ENCODE data around the gene PLA2G6.
"Not testable (repeated sequence)": the region's sequence is repeated elsewhere in the genome, so short reads cannot be mapped to it uniquely, and the experiment has no call there.

PLA2G6 gene

GRCh38 chr22:38191055-38191454 lies 9.4 kb upstream of the PLA2G6 start:
- no peak for DNase-seq

- no peak for DNase-seq
These were observed 9.0 kb upstream of the PLA2G6 start for GRCh38 chr22:38190581-38190980.

- no peak for DNase-seq
These were observed 7.5 kb upstream of the PLA2G6 start for GRCh38 chr22:38189104-38189503.

- DNase-seq = peak; percentile 85
These were observed 6.0 kb upstream of the PLA2G6 start for GRCh38 chr22:38187413-38188212.

- DNase-seq = no peak
These were observed 4.8 kb upstream of the PLA2G6 start for GRCh38 chr22:38186429-38186828.

- DNase-seq = no peak
These were observed 3.2 kb upstream of the PLA2G6 start for GRCh38 chr22:38184788-38185187.

- no peak for DNase-seq
These were observed 683 bp downstream of the PLA2G6 start for GRCh38 chr22:38180841-38181452.

GRCh38 chr22:38178605-38178937 lies 3.1 kb downstream of the PLA2G6 start:
- DNase-seq = not testable (repeated sequence)

- no peak for DNase-seq
These were observed 3.6 kb downstream of the PLA2G6 start for GRCh38 chr22:38177926-38178604.

- not testable (repeated sequence) for DNase-seq
These were observed 4.1 kb downstream of the PLA2G6 start for GRCh38 chr22:38177571-38177925.

- no peak for DNase-seq
These were observed 4.6 kb downstream of the PLA2G6 start for GRCh38 chr22:38177044-38177443.

GRCh38 chr22:38176170-38176741 lies 5.4 kb downstream of the PLA2G6 start:
- DNase-seq = no peak

GRCh38 chr22:38175206-38176118 lies 6.2 kb downstream of the PLA2G6 start:
- DNase-seq = no peak

GRCh38 chr22:38174626-38175025 lies 7.0 kb downstream of the PLA2G6 start:
- no peak for DNase-seq

- no peak for DNase-seq
These were observed 8.1 kb downstream of the PLA2G6 start for GRCh38 chr22:38173641-38173906.

- DNase-seq = peak; percentile 65
These were observed 8.6 kb downstream of the PLA2G6 start for GRCh38 chr22:38172832-38173640.

GRCh38 chr22:38171927-38172831 lies 9.5 kb downstream of the PLA2G6 start:
- no peak for DNase-seq

GRCh38 chr22:38170469-38170868 lies 11.2 kb downstream of the PLA2G6 start:
- no peak for DNase-seq

- no peak for DNase-seq
These were observed 12.5 kb downstream of the PLA2G6 start for GRCh38 chr22:38169116-38169515.

GRCh38 chr22:38167988-38168407 lies 13.6 kb downstream of the PLA2G6 start:
- DNase-seq = no peak
